GM12878 (cell line): Measurements from ENCODE around the gene KRT80. TPM values are rescaled to one million over a fixed set of nuclear protein-coding genes. Genes with fewer than 3 reads are reported as not detected.

Source experiments
- ATAC-seq: fragments of 200-7000 bp; cut with Tn5 transposase; 3 replicates; pipeline ENCODE4 v1.9.1; 2020; ENCODE audit warnings: mild to moderate bottlenecking, moderate library complexity
- BruUV-seq: library from RNA; stranded (reverse); fragments of 400-500 nt; replicated peaks from 2 replicates; lab custom pipeline; 2021; lab: Mats Ljungman, UMichigan
- CTCF ChIA-PET: fragments of 300-600 bp; sonication (Branson Sonifier 250); formaldehyde crosslinking; extraction: SDS; loops from one replicate; lab custom pipeline; 2021; ENCODE audit warnings: inconsistent platforms; lab: Yijun Ruan, JAX
- POLR2A ChIA-PET: fragments of 350-600 bp; formaldehyde crosslinking; extraction: SDS; loops from one replicate; lab custom pipeline; 2021; ENCODE audit warnings: inconsistent platforms; lab: Charles Lee
- RAD21 ChIA-PET: fragments of 300-600 bp; sonication (Branson Sonifier 250); formaldehyde crosslinking; loops from one replicate; lab custom pipeline; 2023; ENCODE audit warnings: antibody characterized with exemption; ENCODE audit not compliant: unreplicated experiment; lab: Charles Lee
- SMC1A ChIA-PET: fragments of 300-600 bp; sonication (Branson Sonifier 250); formaldehyde crosslinking; loops from one replicate; lab custom pipeline; 2023; ENCODE audit not compliant: unreplicated experiment, uncharacterized antibody; lab: Charles Lee
- DNase-seq: peaks from one replicate; pipeline ENCODE4 v3.0.0-alpha.2; 2011; ENCODE audit warnings: low read depth, low spot score
- FAIRE-seq: peaks from 3 replicates; lab custom pipeline; 2011; peaks lifted over from hg19 to GRCh38; lab: Jason Lieb, UNC
- H2AFZ ChIP-seq: 2 replicates; pipeline ENCODE4 v1.6.0; 2011; ENCODE audit warnings: low read depth, low read length, control low read depth; ENCODE audit not compliant: control insufficient read depth
- H3K27ac ChIP-seq: 2 replicates; pipeline ENCODE4 v1.5.1; 2011; ENCODE audit warnings: control low read depth; ENCODE audit not compliant: control insufficient read depth, insufficient read depth
- H3K27me3 ChIP-seq, 2 experiments: replicated peaks in 1 of 2; 2 replicates each; pipeline versions ENCODE4 v1.6.0 to v1.6.1; 2011; ENCODE audit warnings: low read length in 1 of 2; ENCODE audit not compliant: control insufficient read depth in 2 of 2, insufficient read depth in 2 of 2
- H3K36me3 ChIP-seq, 2 experiments: 2 replicates each; pipeline ENCODE4 v1.5.1; 2011; ENCODE audit warnings: low read length in 1 of 2; ENCODE audit not compliant: control insufficient read depth in 2 of 2, insufficient read depth in 2 of 2
- H3K4me1 ChIP-seq: 2 replicates; pipeline ENCODE4 v1.6.1; 2011; ENCODE audit warnings: mild to moderate bottlenecking, low read length, moderate library complexity, mixed read lengths; ENCODE audit not compliant: control insufficient read depth, insufficient read depth
- H3K4me2 ChIP-seq: 2 replicates; pipeline ENCODE4 v1.6.0; 2011; ENCODE audit warnings: control low read depth; ENCODE audit not compliant: control insufficient read depth, insufficient read depth
- H3K4me3 ChIP-seq: fragments of 200-600 bp; sonication (generic); 2 replicates; pipeline ENCODE4 v1.5.1; 2016
- H3K79me2 ChIP-seq: 2 replicates; pipeline ENCODE4 v1.6.0; 2011; ENCODE audit warnings: low read length; ENCODE audit not compliant: control insufficient read depth, insufficient read depth
- H3K9ac ChIP-seq: 2 replicates; pipeline ENCODE4 v1.8.0; 2011; ENCODE audit warnings: low read length, control low read depth, mixed read lengths; ENCODE audit not compliant: control insufficient read depth, insufficient read depth
- H3K9me3 ChIP-seq: replicated peaks from 3 replicates; pipeline ENCODE4 v1.5.1; 2011; ENCODE audit warnings: mild to moderate bottlenecking, low read length; ENCODE audit not compliant: control insufficient read depth, insufficient read depth
- H4K20me1 ChIP-seq: 2 replicates; pipeline ENCODE4 v1.6.0; 2011; ENCODE audit not compliant: control insufficient read depth, insufficient read depth
- CHD2 ChIP-seq: IDR thresholded peaks from 2 replicates; pipeline ENCODE4 v1.6.1; 2011; ENCODE audit warnings: low read depth, low read length, improper control_type of control experiment, borderline replicate concordance
- CHD4 ChIP-seq: fragments of 200-600 bp; sonication (generic); IDR thresholded peaks from 2 replicates; pipeline ENCODE4 v1.6.1; 2016; ENCODE audit warnings: mild to moderate bottlenecking
- ESRRA ChIP-seq: IDR thresholded peaks from 2 replicates; pipeline ENCODE4 v1.6.1; 2012; ENCODE audit warnings: mild to moderate bottlenecking, low read length, improper control_type of control experiment
- GATAD2B ChIP-seq: fragments of 450-650 bp; conservative IDR thresholded peaks from 2 replicates; pipeline ENCODE4 v1.6.1; 2017; ENCODE audit warnings: low read depth, mild to moderate bottlenecking, moderate library complexity
- IKZF1 ChIP-seq: fragments of 450-650 bp; conservative IDR thresholded peaks from 2 replicates; pipeline ENCODE4 v1.6.1; 2017; ENCODE audit warnings: antibody characterized with exemption, mild to moderate bottlenecking
- NBN ChIP-seq: fragments of 450-650 bp; IDR thresholded peaks from 2 replicates; pipeline ENCODE4 v1.6.1; 2016
- PML ChIP-seq: IDR thresholded peaks from 2 replicates; pipeline ENCODE4 v1.6.1; 2012; ENCODE audit warnings: low read length, inconsistent platforms
- RUNX3 ChIP-seq: IDR thresholded peaks from 2 replicates; pipeline ENCODE4 v1.6.1; 2012; ENCODE audit warnings: low read length, inconsistent platforms
- ZBTB4 ChIP-seq: fragments of 450-650 bp; formaldehyde crosslinking; IDR thresholded peaks from 2 replicates; pipeline ENCODE4 v1.4.0; 2022; ENCODE audit warnings: mild to moderate bottlenecking, moderate library complexity
- ZBTB40 ChIP-seq: fragments of 450-650 bp; IDR thresholded peaks from 2 replicates; pipeline ENCODE4 v1.6.1; 2016; ENCODE audit warnings: mild to moderate bottlenecking, moderate library complexity, borderline replicate concordance
- ZNF24 ChIP-seq: fragments of 450-650 bp; IDR thresholded peaks from 2 replicates; pipeline ENCODE4 v1.6.1; 2017; ENCODE audit warnings: antibody characterized with exemption, mild to moderate bottlenecking
- WGBS: methylation state at CpG from one replicate; pipeline ENCODE4 v1.1.6; 2016; ENCODE audit warnings: low lambda C conversion rate; ENCODE audit not compliant: insufficient replicate concordance, insufficient coverage; ENCODE audit errors: missing lambda C conversion rate; 5-methylcytosine and 5-hydroxymethylcytosine counted together
- in situ Hi-C: fragments of 300-500 bp; cut with MboI; formaldehyde crosslinking; loops from 9 replicates; pipeline ENCODE4 v1.14.3; 2018; ENCODE audit warnings: mixed read lengths
- intact Hi-C: fragments of 100-400 bp; cut with micrococcal nuclease; formaldehyde crosslinking; loops from one replicate; pipeline ENCODE4 v1.14.2; 2022; ENCODE audit not compliant: unreplicated experiment
- polyA plus RNA-seq, 11 experiments: library from polyadenylated mRNA; depleted of rRNA in 4 of 11; unstranded in 6 of 11; stranded (reverse) in 5 of 11; fragments of >200 nt; fragmentation: Nextera tagmentation in 4 of 11; fragmentation: Illumina TruSeq in 1 of 11; extraction: Ambion mirVana in 4 of 11; extraction: Trizol in 1 of 11; gene quantifications; 1 replicate in 1 of 11; 2 replicates in 10 of 11; pipeline versions ENCODE4 v1.2.1 to v1.2.3, GENCODE V29; 2011 to 2016; ENCODE audit warnings: inconsistent platforms in 2 of 11, missing spikeins in 2 of 11, low read depth in 1 of 11
- total RNA-seq, 4 experiments: library from RNA; depleted of rRNA in 3 of 4; stranded (reverse); fragments of >200 nt in 3 of 4; fragmentation: Illumina TruSeq in 1 of 4; extraction: Trizol in 1 of 4; gene quantifications; 2 replicates each; pipeline versions ENCODE4 v1.2.1 to v1.2.3, GENCODE V29; 2013 to 2021

The KRT80 gene
- total and polyA plus RNA-seq, 10 of the 15 experiments (the other 5 are each of a cell fraction or from before 2014, with no cell fraction given): 0.01 TPM; not detected in 9

- BruUV-seq: no TSS peak
- ChIA-PET CTCF (interaction anchor here (1.0 kb wide), 1 partner anchor 13 kb away, joined by 4 read pairs; no protein-coding TSS in a partner anchor), POLR2A (no interaction called here), SMC1A (interaction anchor here (1.0 kb wide), 1 partner anchor 72 kb away, joined by 4 read pairs; no protein-coding TSS in a partner anchor), RAD21 (no interaction called here)
- H3K4me2 ChIP-seq: no peak overlapping the region
- H3K9me3 ChIP-seq: no peaks in the 10 kb centered on the region
- no peaks in the 10 kb centered on the region for H3K4me1 ChIP-seq
- no peak overlapping the region for H3K27ac ChIP-seq
- intact Hi-C loops (no loop called here), in situ Hi-C loops (no loop called here)
- WGBS: 0% methylated on average over 2 of the region's 2 CpGs
- H2AFZ ChIP-seq: no peak overlapping the region
- no peaks in the 10 kb centered on the region for H4K20me1 ChIP-seq
- peaks cover 2 to 4% of the 10 kb centered on the region in 2 experiments; a peak in 2 of 4 replicates for H3K27me3 ChIP-seq
- H3K79me2 ChIP-seq: no peaks in the 10 kb centered on the region
- no peak overlapping the region for H3K9ac ChIP-seq
- ATAC-seq (no peak), DNase-seq (no peak), FAIRE-seq (no peak)
- H3K4me3 ChIP-seq: no peak overlapping the region
- H3K36me3 ChIP-seq: no peaks in the 10 kb centered on the region
- TF ChIP-seq ZBTB4 (CRISPR knock-in tag): no peak
- TF ChIP-seq ZNF24: no peak
- TF ChIP-seq NBN: no peak
- TF ChIP-seq ZBTB40: no peak
- no peak for TF ChIP-seq RUNX3
- TF ChIP-seq CHD2: no peak
- no peak for TF ChIP-seq CHD4
- TF ChIP-seq GATAD2B: no peak
- no peak for TF ChIP-seq IKZF1
- TF ChIP-seq ESRRA: no peak
- TF ChIP-seq PML: no peak
Observed at GRCh38 chr12:52207106-52207505, 15.3 kb upstream of the KRT80 start.
